Activated T-cell treated with anti-CD3 and anti-CD28 coated beads, Interleukin-2, amount 50 U/mL, for 72 hours (primary cell): ENCODE data around the gene DCDC2C. TPM values are rescaled to one million over a fixed set of nuclear protein-coding genes. Genes with fewer than 3 reads are reported as not detected.
"Not testable (repeated sequence)": the region's sequence is repeated elsewhere in the genome, so short reads cannot be mapped to it uniquely, and the experiment has no call there.

Experiments used
- ATAC-seq, 2 donors: fragments of 150-1000 bp; cut with Tn5 transposase; replicated peaks in 1 of 2; 2 replicates each; pipeline ENCODE4 v1.10.0; 2021; ENCODE audit warnings: moderate library complexity in 2 of 2, mild to moderate bottlenecking in 1 of 2
- DNase-seq, 2 donors: peaks; one replicate each; pipeline ENCODE4 v3.0.0; 2021 to 2022; ENCODE audit warnings: mixed read lengths in 1 of 2
- H3K27ac Mint-ChIP-seq: one replicate; pipeline ENCODE4 v1.8.0; 2022; ENCODE audit warnings: mild to moderate bottlenecking, moderate library complexity, mixed read lengths
- H3K27me3 Mint-ChIP-seq: one replicate; pipeline ENCODE4 v1.8.0; 2022; ENCODE audit warnings: low read depth, mixed read lengths
- H3K36me3 Mint-ChIP-seq, 2 donors: one replicate each; pipeline ENCODE4 v1.8.0; 2022; ENCODE audit warnings: mixed read lengths in 2 of 2, mild to moderate bottlenecking in 1 of 2; ENCODE audit not compliant: insufficient read depth in 2 of 2
- H3K4me1 Mint-ChIP-seq: one replicate; pipeline ENCODE4 v1.8.0; 2022; ENCODE audit warnings: low read depth, mixed read lengths
- H3K4me3 Mint-ChIP-seq, 2 donors: one replicate each; pipeline ENCODE4 v1.8.0; 2022; ENCODE audit warnings: mild to moderate bottlenecking in 2 of 2, mixed read lengths in 2 of 2, moderate library complexity in 2 of 2
- H3K9me3 Mint-ChIP-seq, 2 donors: one replicate each; pipeline ENCODE4 v1.8.0; 2022; ENCODE audit warnings: mixed read lengths in 2 of 2
- total RNA-seq, 2 donors: library from RNA; stranded (reverse); gene quantifications; one replicate each; pipeline ENCODE4 v1.2.3, GENCODE V29; 2022

DCDC2C gene, protein sequence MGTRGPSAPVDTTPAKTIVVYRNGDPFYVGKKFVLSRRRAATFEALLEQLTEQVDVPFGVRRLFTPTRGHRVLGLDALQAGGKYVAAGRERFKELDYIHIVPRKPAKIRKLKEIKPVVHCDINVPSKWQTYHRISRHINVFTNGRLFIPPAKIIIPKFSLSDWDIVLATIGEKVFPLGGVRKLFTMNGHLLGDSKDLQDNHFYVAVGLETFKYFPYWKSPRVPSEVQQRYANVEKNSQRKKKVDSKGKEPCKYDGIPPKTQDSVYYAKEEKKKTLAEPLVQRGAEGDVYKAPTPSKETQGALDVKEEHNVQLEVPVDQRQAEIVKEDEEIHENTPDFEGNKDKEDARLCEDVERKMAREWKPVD
- total RNA-seq = not detected

DNA sequence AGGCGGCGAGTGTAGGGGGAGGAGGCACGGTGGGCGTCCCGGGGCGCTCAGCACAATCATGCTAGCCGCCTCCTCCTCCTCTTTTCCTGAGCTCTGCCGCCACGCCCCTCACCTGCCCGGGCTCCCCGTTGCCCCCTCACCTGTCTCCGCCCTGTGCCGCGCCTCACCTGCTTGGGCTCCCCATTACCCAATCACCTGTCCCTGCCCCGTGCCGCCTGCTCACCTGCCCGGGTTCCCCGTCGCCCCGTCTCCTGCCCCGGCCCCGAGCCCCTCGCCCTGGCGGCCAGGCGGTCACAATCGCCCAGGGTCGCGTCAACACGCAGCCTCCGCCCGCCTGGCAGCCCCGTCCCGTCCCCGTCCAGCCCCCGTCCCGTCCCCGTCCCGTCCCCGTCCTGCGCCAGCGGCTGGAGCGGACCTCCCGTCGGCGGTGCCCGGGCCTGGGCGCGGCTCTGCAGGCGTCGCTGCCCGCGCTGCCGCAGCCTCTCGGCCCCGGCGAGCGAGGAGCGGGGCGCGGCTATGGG lies at the start of gene DCDC2C:
DCDC2C (plus strand) TSS at position 340 of the 521 bp plus-strand sequence; CDS start at position 517, 177 bp downstream.
- Mint-ChIP-seq H3K9me3 (no peaks in the 10 kb centered on the region), H3K4me1 (no peaks in the 10 kb centered on the region), H3K4me3 (no peak within 1 kb of the TSS), H3K27me3 (peaks cover 48% of the 10 kb centered on the region), H3K36me3 (peaks cover 2 to 3% of the 10 kb centered on the region in 2 donors), H3K27ac (no peak within 1 kb of the TSS)
- DNase-seq = no peak
- ATAC-seq = no peak

DNA sequence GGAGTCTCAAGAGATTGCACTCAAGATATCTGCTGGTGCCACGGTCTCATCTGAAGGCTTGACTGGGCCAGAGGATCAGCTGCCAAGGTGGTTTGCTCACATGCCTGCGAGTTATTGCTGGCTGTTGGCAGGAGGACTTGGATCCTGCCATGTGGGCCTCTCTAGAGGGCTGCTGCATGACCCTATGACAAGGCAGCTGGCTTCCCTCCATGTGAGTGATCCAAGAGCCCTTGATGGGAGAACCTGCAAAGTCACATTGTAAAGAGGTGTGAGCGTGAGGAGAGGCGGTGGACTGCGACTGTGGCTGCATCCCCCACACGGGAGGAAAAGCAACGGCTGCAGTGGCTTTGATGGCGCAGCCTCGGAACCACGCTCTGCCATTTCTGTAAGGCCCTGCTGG lies 49.4 kb upstream of the DCDC2C start:
- ATAC-seq = no peak
- no peaks in the 10 kb centered on the region for H3K36me3 Mint-ChIP-seq
- H3K4me1 Mint-ChIP-seq = peaks cover 17% of the 10 kb centered on the region
- no peak for DNase-seq
- H3K4me3 Mint-ChIP-seq = no peak overlapping the region
- H3K9me3 Mint-ChIP-seq = no peaks in the 10 kb centered on the region
- no peaks in the 10 kb centered on the region for H3K27me3 Mint-ChIP-seq
- H3K27ac Mint-ChIP-seq = no peak overlapping the region

DNA sequence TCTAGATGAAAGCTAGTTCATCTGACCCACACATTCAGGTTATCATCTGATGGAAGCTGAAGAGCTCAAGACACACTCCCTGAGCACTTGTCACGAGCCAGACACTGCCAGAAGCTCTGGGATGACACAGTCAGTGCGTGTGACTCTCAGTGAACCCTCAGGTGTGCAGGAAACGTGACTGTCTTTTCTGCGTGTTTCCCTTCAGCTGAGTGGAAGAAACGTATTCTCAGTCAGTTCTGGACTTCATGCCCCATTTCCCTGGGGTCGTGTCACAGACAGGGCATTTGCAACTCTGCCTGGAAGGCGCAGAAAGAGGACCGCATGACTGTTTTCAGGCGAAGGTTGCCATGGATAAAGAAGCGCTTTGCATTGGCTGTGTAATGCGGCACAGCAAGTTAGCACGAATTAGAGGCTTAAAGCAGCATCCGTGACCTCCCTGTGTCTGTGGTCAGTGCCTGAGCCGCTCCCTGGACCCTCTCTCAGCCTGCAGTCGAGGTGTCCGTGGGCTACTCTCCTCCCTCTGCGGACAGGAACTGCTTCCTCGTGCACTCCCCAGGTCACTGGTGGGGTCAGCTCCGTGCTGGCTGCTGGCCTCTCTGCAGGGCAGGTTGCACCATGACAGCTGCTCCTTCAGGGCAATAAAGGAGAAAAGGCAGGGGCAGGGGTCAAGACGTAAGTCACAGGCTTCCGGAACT lies 48.7 kb upstream of the DCDC2C start:
- Mint-ChIP-seq H3K9me3 (no peaks in the 10 kb centered on the region), H3K36me3 (no peaks in the 10 kb centered on the region), H3K4me3 (no peak overlapping the region), H3K4me1 (peaks cover 17% of the 10 kb centered on the region), H3K27me3 (no peaks in the 10 kb centered on the region), H3K27ac (no peak overlapping the region)
- ATAC-seq (no peak), DNase-seq (no peak)

DNA sequence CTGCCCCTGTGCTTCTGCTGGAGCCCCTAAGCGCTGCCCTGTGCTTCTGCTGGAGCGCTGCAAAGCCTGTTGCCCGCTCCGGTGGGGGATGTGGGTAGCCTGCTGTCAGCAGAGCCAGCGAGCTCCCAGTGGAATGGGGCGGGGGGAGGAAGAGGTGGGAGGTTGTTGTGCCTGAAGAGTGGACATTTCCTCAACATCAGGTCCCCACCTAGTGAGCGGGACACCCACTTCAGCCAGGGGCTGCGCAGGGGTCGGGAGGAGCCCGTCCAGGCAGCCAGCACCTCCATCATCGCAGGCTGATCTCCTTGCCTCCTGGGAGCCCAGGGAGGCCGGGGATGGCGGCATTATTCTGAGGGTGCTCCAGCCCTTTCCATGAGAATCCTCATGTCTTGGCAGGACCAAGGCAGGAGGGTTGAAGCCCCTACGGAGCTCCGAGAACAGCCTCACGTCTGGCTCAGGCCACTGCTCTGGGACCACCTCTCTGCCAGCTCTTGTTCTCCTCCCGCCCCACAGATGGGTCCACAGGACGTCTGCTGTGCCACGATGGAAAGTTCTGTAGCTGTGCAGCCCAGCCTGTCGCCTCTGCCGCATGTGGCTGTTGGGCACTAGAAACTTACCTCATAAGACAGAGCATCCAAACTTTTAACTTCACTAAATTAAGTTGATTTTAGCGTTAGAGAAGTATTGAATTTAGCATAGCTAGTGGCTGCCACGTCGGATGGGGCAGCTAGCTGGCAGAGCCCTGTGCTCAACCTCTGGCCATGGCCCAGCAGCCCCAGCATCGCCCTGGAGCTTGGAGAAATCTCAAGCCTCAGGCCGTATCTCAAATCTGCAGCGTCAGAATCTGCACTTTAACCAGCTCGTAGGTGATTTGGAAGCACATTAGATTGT lies 47.3 kb upstream of the DCDC2C start:
- Mint-ChIP-seq H3K9me3 (no peaks in the 10 kb centered on the region), H3K4me1 (peaks cover 18% of the 10 kb centered on the region), H3K27ac (no peak overlapping the region), H3K36me3 (no peaks in the 10 kb centered on the region), H3K27me3 (no peaks in the 10 kb centered on the region), H3K4me3 (no peak overlapping the region)
- DNase-seq = no peak
- no peak for ATAC-seq

DNA sequence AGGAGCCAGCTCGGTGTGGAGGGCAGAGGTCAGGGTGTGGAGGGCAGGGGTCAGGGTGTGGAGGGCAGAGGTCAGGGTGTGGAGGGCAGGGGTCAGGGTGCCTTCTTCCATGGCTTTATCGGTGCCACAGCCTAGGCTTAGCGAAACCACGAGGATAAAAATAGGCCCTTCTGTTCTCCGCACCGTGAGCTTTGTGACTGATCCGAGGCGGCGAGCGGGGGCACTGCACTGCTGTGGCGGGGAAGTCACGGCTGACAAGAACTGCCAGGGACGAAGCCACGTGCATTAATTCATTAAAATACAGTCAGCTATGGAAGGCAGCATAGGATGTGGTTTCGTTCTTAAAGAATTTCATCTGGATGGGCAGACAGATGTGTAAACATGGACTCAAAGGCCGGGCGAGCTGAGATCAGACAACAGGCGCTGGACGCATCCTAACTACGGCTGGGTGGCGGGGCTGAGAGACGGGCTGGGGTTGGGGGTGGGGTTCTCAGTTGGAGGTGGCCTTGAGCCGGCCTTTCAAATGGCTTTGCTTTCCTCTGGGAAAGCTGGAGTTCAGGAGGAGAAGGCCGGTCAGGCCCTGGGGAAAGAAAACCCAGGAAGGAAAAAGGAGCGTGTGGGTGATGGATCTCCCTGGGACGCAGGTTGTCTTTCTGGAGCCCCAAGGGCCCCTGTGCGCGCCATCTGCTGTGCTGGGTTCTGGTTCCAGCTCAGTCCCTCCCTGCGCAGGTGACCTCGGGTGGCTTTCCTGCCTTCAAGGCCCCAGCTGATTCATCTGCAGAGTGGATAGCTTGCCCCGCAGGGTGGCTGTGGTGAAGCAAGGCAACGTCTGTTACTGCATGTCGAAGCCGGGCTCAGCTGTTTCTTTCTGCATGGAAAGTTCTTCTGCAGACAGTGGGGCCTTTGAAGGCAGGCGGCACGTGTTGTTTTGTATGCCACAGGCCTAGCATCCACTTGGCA lies 46.3 kb upstream of the DCDC2C start:
- Mint-ChIP-seq H3K4me1 (peaks cover 9% of the 10 kb centered on the region), H3K27me3 (no peaks in the 10 kb centered on the region), H3K27ac (no peak overlapping the region), H3K4me3 (no peak overlapping the region), H3K9me3 (no peaks in the 10 kb centered on the region), H3K36me3 (no peaks in the 10 kb centered on the region)
- ATAC-seq (no peak), DNase-seq (no peak)

DNA sequence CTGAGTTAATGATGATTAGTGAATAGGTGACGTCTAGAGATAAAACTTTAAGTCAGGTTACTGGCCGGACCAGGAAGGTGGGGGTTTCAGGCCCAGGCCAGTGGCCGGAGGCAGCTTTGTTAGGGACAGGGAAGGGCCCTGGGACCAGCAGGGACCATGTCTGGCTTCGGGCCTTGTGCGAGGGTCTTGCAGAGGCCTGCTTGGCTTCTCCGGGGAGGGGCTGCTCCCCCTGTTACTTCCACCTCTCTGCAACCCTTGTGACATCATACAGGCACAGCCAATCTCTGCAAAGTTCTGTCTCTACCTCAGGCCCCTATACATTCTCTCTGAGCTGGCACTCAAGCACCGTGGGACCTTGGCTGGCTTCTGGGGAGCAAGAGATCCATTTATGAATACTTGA lies 45.5 kb upstream of the DCDC2C start, which contains the start of gene ALLC:
ALLC (plus strand) TSS at position 320 of the 400 bp plus-strand sequence. CDS start 12,958 bp downstream, outside the sequence.
- H3K27me3 Mint-ChIP-seq = peaks cover 5% of the 10 kb centered on the region
- H3K9me3 Mint-ChIP-seq = no peaks in the 10 kb centered on the region
- no peaks in the 10 kb centered on the region for H3K36me3 Mint-ChIP-seq
- H3K4me3 Mint-ChIP-seq = no peak within 1 kb of the TSS
- peaks cover 5% of the 10 kb centered on the region for H3K4me1 Mint-ChIP-seq
- H3K27ac Mint-ChIP-seq = no peak within 1 kb of the TSS
- DNase-seq = no peak
- ATAC-seq = no peak

DNA sequence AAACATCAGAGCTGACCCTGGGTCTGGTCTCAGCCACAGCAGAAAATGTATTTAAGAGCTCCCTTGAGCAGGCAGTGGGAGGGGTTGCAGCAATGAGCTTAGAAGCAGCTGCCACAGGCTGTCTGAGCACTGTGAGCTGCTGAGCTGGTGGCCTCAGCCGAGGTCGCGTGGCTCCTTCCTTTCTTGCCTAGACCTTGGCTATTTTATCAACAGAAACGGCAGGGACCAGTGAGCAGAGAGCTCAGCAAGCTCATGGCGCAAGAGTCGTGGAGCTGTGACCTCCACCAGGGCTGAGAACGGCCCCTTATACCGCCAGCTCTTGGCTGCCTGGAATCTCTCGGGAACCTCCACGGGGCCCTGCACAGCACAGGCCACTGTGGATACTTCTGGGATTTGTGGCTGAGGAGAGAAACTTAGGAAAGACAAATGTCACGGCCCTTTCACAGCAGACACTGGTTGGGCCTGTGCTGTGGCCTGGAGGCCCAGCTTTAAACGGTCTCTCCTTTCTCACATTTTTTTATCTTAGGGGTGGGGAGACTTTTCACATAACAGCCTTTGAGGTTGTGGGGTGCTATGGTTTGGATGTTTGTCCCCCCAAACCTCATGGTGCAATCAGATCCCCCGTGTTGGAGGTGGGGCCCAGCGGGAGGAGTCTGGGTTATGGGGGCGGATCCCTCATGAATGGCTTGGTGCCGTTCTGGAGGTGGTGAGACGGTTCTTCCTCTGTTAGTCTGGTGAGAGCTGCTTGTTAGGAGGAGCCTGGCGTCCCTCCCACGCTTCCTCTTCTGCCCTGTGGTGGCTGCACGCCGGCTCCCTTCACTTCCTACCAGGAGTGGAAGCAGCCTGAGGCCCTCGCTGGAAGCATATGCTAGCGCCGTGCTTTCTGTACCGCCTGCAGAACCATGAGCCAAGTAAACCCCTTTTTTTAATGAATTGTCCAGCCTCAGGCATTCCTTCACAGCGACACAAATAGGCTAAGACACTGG lies 43.6 kb upstream of the DCDC2C start:
- no peak overlapping the region for H3K27ac Mint-ChIP-seq
- ATAC-seq (peak in 1 of 2 donors; percentile 28), DNase-seq (no peak)
- H3K4me3 Mint-ChIP-seq = no peak overlapping the region
- no peaks in the 10 kb centered on the region for H3K36me3 Mint-ChIP-seq
- H3K9me3 Mint-ChIP-seq = no peaks in the 10 kb centered on the region
- peaks cover 9% of the 10 kb centered on the region for H3K27me3 Mint-ChIP-seq
- peaks cover 5% of the 10 kb centered on the region for H3K4me1 Mint-ChIP-seq

DNA sequence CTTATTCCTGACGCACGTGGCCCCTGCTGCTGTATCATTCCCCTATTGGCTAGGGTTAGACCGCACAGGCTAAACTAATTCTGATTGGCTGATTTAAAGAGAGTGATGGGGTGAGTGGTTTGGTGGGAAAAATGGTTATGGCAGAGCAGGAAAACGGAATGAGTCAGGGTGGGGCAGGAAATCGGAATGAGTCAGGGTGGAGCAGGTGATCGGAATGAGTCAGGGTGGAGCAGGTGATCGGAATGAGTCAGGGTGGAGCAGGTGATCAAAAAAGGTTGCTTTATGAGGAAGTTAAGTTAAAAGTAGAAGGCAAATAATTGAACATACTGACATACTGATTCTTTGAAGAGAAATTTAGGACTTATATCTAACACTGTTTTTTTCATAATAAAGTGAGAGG lies 42.7 kb upstream of the DCDC2C start:
- H3K9me3 Mint-ChIP-seq, H3K27ac Mint-ChIP-seq, H3K36me3 Mint-ChIP-seq, H3K4me3 Mint-ChIP-seq, ATAC-seq, H3K4me1 Mint-ChIP-seq: not testable (repeated sequence)
- H3K27me3 Mint-ChIP-seq = peaks cover 12% of the 10 kb centered on the region
- peak in 1 of 2 donors; percentile 23 for DNase-seq

DNA sequence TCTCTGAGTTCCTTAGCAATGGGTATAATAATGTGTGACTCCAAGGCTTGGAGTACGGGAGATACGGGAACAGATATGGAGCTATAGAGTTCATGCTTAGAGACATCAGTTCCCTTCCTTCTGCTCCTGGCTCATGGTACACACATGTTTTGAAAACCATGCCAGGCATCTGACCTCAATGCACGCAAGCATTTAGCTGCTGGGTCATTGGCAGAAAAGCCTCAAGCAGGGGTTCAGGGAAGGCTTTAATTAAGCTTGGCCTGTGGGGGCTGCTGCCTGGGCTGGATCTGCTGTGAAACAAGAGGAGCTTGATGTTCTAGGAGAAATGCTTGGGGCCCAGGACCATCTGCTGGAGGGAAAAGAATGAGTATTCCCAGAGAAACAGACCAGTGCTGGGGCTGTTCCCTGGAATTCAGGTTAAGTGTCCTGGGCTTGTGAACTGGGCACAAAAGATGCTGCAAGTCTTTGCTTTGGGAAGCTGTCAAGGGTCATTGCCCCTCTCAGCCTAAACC lies 42.2 kb upstream of the DCDC2C start:
- peaks cover 0 to 2% of the 10 kb centered on the region in 2 donors for H3K9me3 Mint-ChIP-seq
- DNase-seq = no peak
- peaks cover 5% of the 10 kb centered on the region for H3K4me1 Mint-ChIP-seq
- peaks cover 17% of the 10 kb centered on the region for H3K27me3 Mint-ChIP-seq
- no peak overlapping the region for H3K4me3 Mint-ChIP-seq
- H3K36me3 Mint-ChIP-seq = no peaks in the 10 kb centered on the region
- no peak overlapping the region for H3K27ac Mint-ChIP-seq
- ATAC-seq = no peak

DNA sequence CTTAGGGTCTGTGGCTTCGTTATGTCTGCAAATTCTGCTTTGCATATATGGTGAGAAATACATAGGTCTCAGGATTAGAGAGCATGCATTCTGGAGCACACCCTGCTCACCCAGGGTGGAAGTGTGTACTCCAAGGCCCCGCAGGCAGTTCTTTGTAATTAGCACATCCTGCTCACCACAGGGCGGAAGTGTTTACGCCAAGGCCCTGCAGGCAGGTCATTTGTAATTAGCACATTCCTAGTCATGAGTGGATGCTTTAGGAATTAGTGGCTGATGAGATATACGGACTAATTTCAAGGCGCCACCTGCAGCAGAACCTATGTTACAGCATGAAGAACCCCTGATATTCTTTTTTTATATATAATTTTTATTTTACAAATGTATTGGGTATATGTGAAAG lies 41.1 kb upstream of the DCDC2C start:
- Mint-ChIP-seq H3K9me3 (peaks cover 0 to 2% of the 10 kb centered on the region in 2 donors), H3K27ac (no peak overlapping the region), H3K4me1 (peaks cover 5% of the 10 kb centered on the region), H3K27me3 (peaks cover 17% of the 10 kb centered on the region), H3K36me3 (no peaks in the 10 kb centered on the region), H3K4me3 (no peak overlapping the region)
- ATAC-seq (peak in 1 of 2 donors; percentile 32), DNase-seq (no peak)

DNA sequence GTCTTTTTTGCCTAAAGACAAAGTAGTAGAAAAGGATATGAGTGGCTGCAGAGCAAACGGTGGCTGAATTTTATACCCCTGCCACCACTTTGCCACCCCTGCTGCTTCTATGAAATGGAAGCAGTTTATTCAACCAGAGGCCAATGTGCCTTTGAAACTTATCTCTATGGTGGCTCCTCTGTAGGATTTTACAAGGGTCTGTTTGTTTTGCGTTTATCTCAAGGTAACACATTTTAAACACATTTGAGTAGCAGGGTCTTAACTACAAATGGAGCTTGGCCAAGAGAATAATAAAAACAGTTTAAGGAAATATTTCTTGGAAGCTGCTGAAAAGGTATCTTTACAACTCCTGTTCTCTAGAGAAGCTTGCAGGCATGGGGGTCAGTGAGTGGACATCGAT lies 39.3 kb upstream of the DCDC2C start:
- H3K27me3 Mint-ChIP-seq = peaks cover 23% of the 10 kb centered on the region
- DNase-seq (no peak), ATAC-seq (no peak)
- H3K36me3 Mint-ChIP-seq = no peaks in the 10 kb centered on the region
- H3K27ac Mint-ChIP-seq = no peak overlapping the region
- H3K9me3 Mint-ChIP-seq = peaks cover 0 to 2% of the 10 kb centered on the region in 2 donors
- peaks cover 5% of the 10 kb centered on the region for H3K4me1 Mint-ChIP-seq
- no peak overlapping the region for H3K4me3 Mint-ChIP-seq
